ENCODE measurements around the gene CMSS1. TPM values are rescaled to one million over a fixed set of nuclear protein-coding genes. Genes with fewer than 3 reads are reported as not detected.

CMSS1 gene
- total RNA-seq, 1 experiment from 2014 or later, result 70.6 TPM

DNA sequence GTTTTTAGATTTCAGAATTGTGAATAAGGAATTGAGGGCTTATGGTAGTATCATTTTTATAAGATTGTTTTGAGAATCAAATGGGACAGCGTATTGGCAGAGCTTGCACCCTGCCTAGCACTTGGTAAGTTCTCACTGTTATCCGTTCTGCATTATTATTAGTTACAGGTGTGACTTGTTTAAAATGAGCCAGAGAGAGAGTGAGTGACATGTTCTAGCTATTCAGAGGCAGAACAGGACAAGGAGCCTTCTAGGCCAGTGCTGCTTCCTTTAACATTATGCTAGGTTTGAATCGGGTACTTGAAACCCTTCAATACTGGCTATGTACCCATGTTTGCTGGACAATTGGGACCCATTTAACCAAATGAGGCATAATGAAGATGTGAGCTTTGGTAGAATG lies 162.9 kb downstream of the CMSS1 start (continued):
- no peak for TF ChIP-seq ARID4B (CRISPR knock-in tag; IDR thresholded peaks at IDR 0.05; ENCODE audit: borderline replicate concordance)
- TF ChIP-seq ATF1 (CRISPR knock-in tag; IDR thresholded peaks at IDR 0.05), result no peak
- TF ChIP-seq ZNF121 (CRISPR knock-in tag; IDR thresholded peaks at IDR 0.05), result no peak
- TF ChIP-seq KAT7 (CRISPR knock-in tag; IDR thresholded peaks at IDR 0.05; ENCODE audit: borderline replicate concordance), result no peak
- TF ChIP-seq NR2C2 (CRISPR knock-in tag; IDR thresholded peaks at IDR 0.05), result no peak

GRCh38 chr3:99981138-99981537 lies 163.5 kb downstream of the CMSS1 start:
- CTCF ChIA-PET, result interaction anchor here (1.6 kb wide), 1 partner anchor 273 kb away, joined by 4 read pairs; no protein-coding TSS in a partner anchor
- TF ChIP-seq ZBTB21 (CRISPR knock-in tag; IDR thresholded peaks at IDR 0.05; ENCODE audit: borderline replicate concordance) (no peak), ATF1 (CRISPR knock-in tag; IDR thresholded peaks at IDR 0.05) (no peak), ATF2 (CRISPR knock-in tag; IDR thresholded peaks at IDR 0.05; ENCODE audit: borderline replicate concordance, low read depth) (no peak), FOXK1 (CRISPR knock-in tag; IDR thresholded peaks at IDR 0.05) (no peak), MAX (CRISPR knock-in tag; IDR thresholded peaks at IDR 0.05) (no peak), ZNF232 (CRISPR knock-in tag; IDR thresholded peaks at IDR 0.05) (no peak), ZNF263 (CRISPR knock-in tag; IDR thresholded peaks at IDR 0.05; ENCODE audit: low read depth) (no peak), ESRRA (CRISPR knock-in tag; IDR thresholded peaks at IDR 0.05; ENCODE audit: borderline replicate concordance) (no peak), TP53 (CRISPR knock-in tag; IDR thresholded peaks at IDR 0.05) (no peak), MXD4 (CRISPR knock-in tag; IDR thresholded peaks at IDR 0.05; ENCODE audit: borderline replicate concordance) (no peak), TEAD1 (CRISPR knock-in tag; IDR thresholded peaks at IDR 0.05) (no peak), USF2 (CRISPR knock-in tag; IDR thresholded peaks at IDR 0.05) (no peak), GRHL2 (CRISPR knock-in tag; IDR thresholded peaks at IDR 0.05; ENCODE audit: insufficient replicate concordance, severe bottlenecking) (no peak), NFE2L1 (CRISPR knock-in tag; IDR thresholded peaks at IDR 0.05) (no peak), ZNF423 (CRISPR knock-in tag; IDR thresholded peaks at IDR 0.05) (no peak), NFYB (CRISPR knock-in tag; conservative IDR thresholded peaks at IDR 0.05; ENCODE audit: low read depth) (no peak)
- TF ChIP-seq, protein P1, sequence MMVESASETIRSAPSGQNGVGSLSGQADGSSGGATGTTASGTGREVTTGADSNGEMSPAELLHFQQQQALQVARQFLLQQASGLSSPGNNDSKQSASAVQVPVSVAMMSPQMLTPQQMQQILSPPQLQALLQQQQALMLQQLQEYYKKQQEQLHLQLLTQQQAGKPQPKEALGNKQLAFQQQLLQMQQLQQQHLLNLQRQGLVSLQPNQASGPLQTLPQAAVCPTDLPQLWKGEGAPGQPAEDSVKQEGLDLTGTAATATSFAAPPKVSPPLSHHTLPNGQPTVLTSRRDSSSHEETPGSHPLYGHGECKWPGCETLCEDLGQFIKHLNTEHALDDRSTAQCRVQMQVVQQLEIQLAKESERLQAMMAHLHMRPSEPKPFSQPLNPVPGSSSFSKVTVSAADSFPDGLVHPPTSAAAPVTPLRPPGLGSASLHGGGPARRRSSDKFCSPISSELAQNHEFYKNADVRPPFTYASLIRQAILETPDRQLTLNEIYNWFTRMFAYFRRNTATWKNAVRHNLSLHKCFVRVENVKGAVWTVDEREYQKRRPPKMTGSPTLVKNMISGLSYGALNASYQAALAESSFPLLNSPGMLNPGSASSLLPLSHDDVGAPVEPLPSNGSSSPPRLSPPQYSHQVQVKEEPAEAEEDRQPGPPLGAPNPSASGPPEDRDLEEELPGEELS (CRISPR knock-in tag; IDR thresholded peaks at IDR 0.05), result no peak

More at GRCh38 chr3:99981138-99981537, 163.5 kb downstream of the CMSS1 start:
- Mint-ChIP-seq H3K27ac (no peak overlapping the region), H3K4me1 (no peaks in the 10 kb centered on the region), H3K4me3 (no peak overlapping the region), H3K36me3 (peaks cover 3% of the 10 kb centered on the region; the same call in 1 of the 2 replicates), H3K27me3 (ENCODE audit: low read depth) (no peaks in the 10 kb centered on the region), H3K9me3 (peaks cover 11% of the 10 kb centered on the region)
- ATAC-seq, result no peak
- DNase-seq (ENCODE audit: low spot score), result no peak
- POLR2A ChIA-PET, result no interaction called here
